Stimulated activated CD8-positive, alpha-beta memory T cell treated with anti-CD3 and anti-CD28 coated beads, Interleukin-7, amount 100 ng/mL, for 4 hours (primary cell): ENCODE results near the gene CCM2L.

Experiments
- DNase-seq, 2 donors: peaks; one replicate each; pipeline ENCODE4 v3.0.0-alpha.2; 2020; ENCODE audit warnings: low read depth in 2 of 2

Gene CCM2L

GRCh38 chr20:32056708-32057483 is 46.7 kb downstream of the CCM2L start:
- no peak for DNase-seq

GRCh38 chr20:32057656-32058184 is 47.5 kb downstream of the CCM2L start:
- DNase-seq, result no peak

- no peak for DNase-seq
Observed at GRCh38 chr20:32059189-32059588, 49.0 kb downstream of the CCM2L start.

GRCh38 chr20:32062776-32063170 is 52.5 kb downstream of the CCM2L start:
- DNase-seq, result no peak

GRCh38 chr20:32063695-32064094 is 53.5 kb downstream of the CCM2L start:
- DNase-seq, result no peak

GRCh38 chr20:32064667-32065066 is 54.4 kb downstream of the CCM2L start:
- no peak for DNase-seq

- DNase-seq, result no peak
Observed at GRCh38 chr20:32067234-32067821, 57.1 kb downstream of the CCM2L start.

GRCh38 chr20:32068174-32068573 is 57.9 kb downstream of the CCM2L start:
- DNase-seq, result no peak

- DNase-seq, result no peak
Observed at GRCh38 chr20:32069711-32070110, 59.5 kb downstream of the CCM2L start.

GRCh38 chr20:32070282-32070681 is 60.0 kb downstream of the CCM2L start:
- DNase-seq, result no peak

GRCh38 chr20:32070690-32071213 is 60.5 kb downstream of the CCM2L start:
- no peak for DNase-seq

- no peak for DNase-seq
Observed at GRCh38 chr20:32071395-32072167, 61.3 kb downstream of the CCM2L start.

GRCh38 chr20:32072168-32072750 is 62.0 kb downstream of the CCM2L start:
- no peak for DNase-seq

GRCh38 chr20:32075534-32075933 is 65.3 kb downstream of the CCM2L start:
- no peak for DNase-seq

GRCh38 chr20:32077190-32077589 is 67.0 kb downstream of the CCM2L start:
- DNase-seq, result no peak

- DNase-seq, result no peak
Observed at GRCh38 chr20:32078322-32078721, 68.1 kb downstream of the CCM2L start.

- no peak for DNase-seq
Observed at GRCh38 chr20:32078791-32079190, 68.6 kb downstream of the CCM2L start.

- no peak for DNase-seq
Observed at GRCh38 chr20:32079655-32080109, 69.4 kb downstream of the CCM2L start.

- DNase-seq, result no peak
Observed at GRCh38 chr20:32080783-32081182, 70.5 kb downstream of the CCM2L start.
